Colon (tissue), 2 donors: ENCODE measurements around the gene LIX1L.

ENCODE experiments used
- FAIRE-seq: peaks from 2 replicates; lab custom pipeline; 2012; peaks lifted over from hg19 to GRCh38; lab: Jason Lieb, UNC
- donor health status: control.
- donor health status: control.

LIX1L gene

DNA sequence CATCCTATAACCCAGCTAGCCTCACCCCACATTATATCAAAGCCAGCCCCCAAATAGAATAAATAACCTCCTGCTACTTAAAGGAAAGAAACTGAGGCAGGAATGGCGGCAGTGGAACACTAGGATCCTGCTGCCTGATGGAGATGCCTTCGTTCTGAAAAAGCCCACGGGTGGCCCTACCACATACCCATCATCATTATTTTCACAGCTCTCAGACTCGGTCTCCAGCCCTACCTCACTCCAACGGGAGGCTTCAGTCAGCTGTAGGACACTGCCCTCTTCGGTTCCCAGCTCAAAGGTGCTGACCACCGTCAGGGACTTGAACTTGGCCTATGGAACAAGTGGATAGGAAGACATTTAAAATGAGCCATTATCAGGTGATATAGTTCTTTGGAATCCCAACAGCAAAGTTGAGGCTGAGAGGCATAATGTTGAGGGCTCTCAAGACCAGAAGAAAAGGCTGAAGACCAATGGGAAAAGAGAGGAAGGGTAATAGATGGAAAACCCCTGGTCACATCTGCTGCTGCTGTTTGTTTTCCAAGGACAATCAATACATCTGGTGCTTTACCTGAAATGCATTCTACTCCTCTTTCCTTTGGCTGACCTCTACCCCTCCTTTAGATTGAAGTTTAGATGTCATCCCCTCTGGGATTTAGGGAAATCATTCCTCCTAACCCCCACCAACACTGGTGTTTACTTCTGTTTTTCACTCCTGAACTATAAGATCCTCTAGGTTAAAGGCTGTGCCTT lies 64.3 kb downstream of the LIX1L start:
- FAIRE-seq: no peak

DNA sequence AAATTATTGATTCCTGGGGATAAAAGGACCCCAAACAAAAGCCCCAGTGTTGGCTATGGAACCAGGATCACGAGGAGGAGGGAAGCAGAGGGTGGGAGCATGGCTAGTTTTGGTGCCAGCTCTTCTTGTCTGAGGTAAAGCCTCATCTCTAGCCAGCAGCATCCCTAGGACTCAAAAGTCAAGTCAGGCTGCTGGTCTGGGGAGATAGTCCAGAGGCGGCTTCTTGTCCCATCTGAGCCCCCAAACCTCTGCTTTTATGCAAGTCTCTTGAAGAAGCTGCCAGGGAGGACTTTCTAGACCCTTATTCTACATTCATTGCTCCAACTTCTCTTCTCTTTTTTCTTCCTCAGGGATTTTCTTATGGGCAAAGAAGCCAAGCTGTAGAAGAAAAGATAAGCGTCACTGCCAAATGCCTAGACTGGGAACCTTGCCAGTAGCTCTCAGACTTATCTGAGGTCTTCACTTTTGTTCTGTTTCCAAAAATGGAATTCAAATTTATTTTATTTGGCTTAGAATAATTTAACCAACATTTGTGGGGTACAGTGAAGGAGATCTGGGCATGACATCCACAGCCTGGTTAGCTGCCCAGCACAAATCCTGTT lies 65.2 kb downstream of the LIX1L start:
- no peak for FAIRE-seq

DNA sequence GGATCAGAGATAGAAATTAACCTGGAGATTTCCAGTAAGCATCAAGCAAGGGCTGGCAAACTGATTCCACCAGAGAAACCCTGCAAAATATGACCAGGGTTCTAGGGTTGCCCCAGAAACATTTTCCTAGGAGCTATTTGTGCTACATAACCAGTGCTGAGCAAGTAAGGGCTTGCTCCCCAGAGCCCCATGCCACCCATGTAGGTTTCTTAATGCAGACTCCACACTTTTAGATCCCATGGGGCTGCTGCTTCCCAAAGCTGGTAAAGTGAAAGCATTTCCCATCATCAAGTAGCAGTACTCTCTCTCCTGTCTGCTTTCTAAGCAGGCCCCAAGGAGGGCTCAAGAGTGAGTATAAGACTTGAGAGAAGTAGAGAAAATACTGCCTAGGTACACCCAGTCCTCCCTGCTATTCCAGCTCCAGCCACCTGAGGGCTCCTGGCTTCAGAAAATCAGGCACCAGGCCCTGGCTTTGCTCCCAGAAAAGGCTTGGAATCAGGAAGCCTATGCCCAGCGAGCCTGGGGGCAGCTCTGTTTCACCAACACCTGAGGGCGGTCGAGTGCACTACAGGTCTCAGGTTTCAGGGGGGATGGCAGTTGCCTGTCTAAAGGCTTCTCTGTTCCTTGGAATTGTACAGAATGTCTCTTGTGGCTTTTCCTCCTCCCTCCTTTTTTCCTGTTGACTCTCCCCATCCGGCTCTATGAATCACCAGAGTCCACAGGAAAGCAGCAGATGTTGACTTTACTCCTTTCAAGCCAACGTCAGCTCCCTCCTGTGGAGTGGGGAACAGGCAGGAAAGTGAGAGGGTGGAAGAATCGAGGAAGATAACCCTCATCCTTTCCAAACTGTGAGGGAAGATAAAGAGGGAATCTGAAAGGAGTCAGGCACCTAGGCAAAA lies 66.0 kb downstream of the LIX1L start:
- FAIRE-seq: no peak

DNA sequence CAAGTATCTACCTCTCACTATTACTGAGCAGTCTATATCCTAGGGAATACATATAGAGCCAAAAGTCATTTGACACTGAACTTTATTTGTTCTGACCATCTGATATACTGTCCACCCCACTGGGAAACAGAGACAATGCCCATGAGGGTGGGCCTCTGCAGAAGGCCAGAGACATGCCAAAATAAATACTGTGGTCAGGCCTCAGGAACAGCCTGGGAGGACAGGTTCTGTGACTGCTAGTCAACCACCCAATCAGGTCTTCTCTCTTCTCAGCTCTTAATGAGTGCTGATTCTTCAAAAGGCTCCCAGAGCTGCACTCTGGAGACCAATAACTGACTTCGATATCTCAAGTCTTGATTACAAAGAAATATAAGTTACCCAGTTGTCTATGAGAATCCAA lies 66.7 kb downstream of the LIX1L start:
- FAIRE-seq: no peak

DNA sequence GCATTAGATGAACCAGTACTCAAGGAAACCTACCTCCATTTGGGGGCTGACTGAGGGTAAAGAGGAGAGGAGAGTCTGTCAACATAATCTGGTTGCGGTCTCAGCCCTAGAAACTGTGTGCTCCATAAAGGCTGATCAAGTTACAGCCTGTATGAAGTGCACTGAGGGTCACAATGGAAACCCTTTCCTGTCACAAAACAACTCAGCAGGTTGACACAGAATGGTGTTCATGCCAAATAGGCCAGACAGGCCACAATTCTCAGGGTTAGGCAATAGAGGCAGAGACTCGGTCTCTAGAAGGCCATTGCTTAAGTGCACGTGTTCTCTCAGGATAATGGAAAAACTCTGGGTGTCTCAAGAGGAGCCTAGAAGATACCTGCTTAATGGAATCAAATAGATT lies 68.1 kb downstream of the LIX1L start:
- FAIRE-seq: no peak

DNA sequence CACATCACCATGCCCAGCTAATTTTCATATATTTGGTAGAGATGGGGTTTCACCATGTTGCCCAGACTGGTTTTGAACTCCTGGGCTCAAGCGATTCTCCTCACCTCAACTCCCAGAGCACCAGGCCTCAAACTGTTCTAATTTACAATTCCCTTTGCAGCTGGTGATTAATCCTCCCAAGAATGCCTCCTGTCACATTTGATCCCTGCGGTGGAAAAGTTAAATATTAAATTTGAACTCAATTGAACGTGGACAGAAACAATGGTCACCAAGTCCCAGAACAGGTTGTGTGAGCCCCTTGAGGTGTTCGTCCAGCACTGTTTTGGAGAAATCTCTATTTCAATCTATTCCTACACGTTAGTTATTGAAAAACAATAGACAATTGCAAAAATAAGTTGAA lies 70.2 kb downstream of the LIX1L start:
- FAIRE-seq: no peak

DNA sequence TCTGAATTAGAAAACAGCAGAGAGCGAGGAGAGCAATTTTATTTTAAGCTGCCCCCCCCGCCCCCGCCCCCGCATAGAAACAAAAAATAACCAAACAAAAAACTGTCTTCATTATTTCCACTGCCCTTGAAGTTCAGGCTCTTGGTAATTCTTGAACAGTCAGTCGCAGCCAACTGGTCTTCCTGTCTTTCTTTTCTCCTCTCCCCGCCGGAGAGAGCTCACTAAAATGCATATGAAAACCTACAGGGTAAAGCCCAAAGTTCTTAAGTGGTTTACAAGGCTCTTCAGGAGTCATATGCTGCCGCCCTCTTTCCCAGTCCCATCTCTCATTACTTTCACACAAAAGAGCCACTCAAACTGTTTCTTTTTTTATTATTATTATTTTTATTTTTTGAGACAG lies 71.0 kb downstream of the LIX1L start:
- no peak for FAIRE-seq

DNA sequence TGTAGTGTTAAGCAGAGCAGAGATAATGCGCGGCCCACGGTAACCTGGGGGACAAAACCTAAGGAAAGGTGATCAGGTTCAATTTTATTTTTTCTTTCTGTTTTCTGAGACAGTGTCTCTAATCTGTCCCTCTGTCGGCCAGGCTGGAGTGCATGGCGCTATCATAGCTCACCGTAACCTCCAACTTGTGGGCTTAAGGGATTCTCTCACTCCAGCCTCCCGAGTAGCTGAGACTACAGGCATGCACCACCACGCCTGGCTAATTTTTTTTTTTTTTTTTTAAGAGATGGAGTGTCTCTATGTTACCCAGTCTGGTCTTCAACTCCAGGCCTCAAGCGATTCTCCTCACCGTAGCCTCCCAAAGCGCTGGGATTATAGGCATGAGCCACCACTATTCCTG lies 71.4 kb downstream of the LIX1L start:
- FAIRE-seq: no peak

DNA sequence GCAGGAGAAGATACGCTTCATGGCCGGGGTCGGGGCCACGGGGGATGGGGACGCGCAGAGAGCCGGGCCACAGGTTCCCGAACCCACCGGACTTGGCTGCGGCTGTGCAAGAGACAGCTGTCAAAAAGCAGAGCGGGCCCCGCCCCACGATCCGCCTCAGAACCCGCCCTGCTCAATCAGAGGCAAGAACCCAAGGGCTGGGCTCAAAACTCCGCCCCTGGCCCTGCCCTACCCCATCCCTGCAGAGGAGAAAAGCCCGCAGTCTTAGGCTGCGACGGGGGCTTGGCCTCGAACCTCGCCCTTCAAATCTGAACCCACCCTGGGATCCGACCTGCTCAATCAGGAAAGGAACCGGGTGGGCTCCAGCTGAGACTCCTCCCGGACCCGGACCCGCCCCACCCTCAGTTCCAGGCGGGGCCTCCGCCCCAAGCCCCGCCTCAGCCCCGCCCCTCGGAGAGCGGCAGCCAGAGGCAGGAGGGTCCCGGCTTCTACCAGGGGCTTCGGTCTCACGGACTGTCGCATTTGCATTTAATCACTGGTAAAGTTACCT lies 72.0 kb downstream of the LIX1L start, which contains the start of gene ANKRD35:
TSS of gene ANKRD35 (minus strand) at position 129 of the 550 bp plus-strand sequence. CDS start at position 21, 108 bp downstream.
- FAIRE-seq: no peak

DNA sequence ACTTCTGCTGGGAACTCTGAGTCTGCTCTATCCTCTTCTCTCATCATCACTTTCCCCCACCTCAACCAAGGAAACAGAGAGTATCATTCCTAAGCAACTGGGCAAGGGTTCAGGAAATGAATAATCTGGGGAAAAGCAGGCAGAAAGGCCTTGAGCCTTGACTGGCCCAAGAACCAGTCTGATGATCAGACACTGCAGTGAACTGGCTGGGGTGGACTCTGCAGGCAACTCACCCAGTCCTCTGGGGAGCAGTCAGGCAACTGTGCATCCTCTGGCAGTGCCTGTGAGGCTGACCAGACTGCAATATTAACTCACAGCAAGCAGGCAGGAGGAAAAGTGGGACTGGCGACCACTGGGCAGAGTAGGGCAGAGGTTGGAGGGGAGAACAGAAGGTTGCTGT lies 73.1 kb downstream of the LIX1L start:
- FAIRE-seq: no peak
